Trophoblast cell (in vitro differentiated cells and primary cell): Measurements from ENCODE around the gene CPEB2.

Experiments
- DNase-seq, 2 donors: peaks; one replicate each; pipeline ENCODE4 v3.0.0-alpha.2; 2016
- H2AFZ ChIP-seq: 2 replicates; pipeline ENCODE4 v1.6.1; 2013; ENCODE audit warnings: low read length, moderate library complexity, mild to moderate bottlenecking; ENCODE audit not compliant: insufficient read depth, poor library complexity
- H2AK5ac ChIP-seq: 2 replicates; pipeline ENCODE4 v1.6.1; 2013; ENCODE audit warnings: mild to moderate bottlenecking, low read length
- H2BK120ac ChIP-seq: 2 replicates; pipeline ENCODE4 v1.6.1; 2013; ENCODE audit warnings: low read length, mild to moderate bottlenecking, moderate library complexity; ENCODE audit not compliant: insufficient read depth, poor library complexity
- H2BK12ac ChIP-seq: 2 replicates; pipeline ENCODE4 v1.6.1; 2013; ENCODE audit warnings: mild to moderate bottlenecking, low read length, moderate library complexity
- H2BK5ac ChIP-seq: 2 replicates; pipeline ENCODE4 v1.6.1; 2013; ENCODE audit warnings: low read length, low read depth, moderate library complexity, mild to moderate bottlenecking; ENCODE audit not compliant: poor library complexity
- H3K14ac ChIP-seq: 2 replicates; pipeline ENCODE4 v1.6.1; 2013; ENCODE audit warnings: mild to moderate bottlenecking, low read length
- H3K18ac ChIP-seq: 2 replicates; pipeline ENCODE4 v1.6.1; 2013; ENCODE audit warnings: mild to moderate bottlenecking, low read length
- H3K23ac ChIP-seq: 2 replicates; pipeline ENCODE4 v1.6.1; 2013; ENCODE audit warnings: low read length
- H3K27ac ChIP-seq: 2 replicates; pipeline ENCODE4 v1.5.1; 2013; ENCODE audit warnings: low read depth, mild to moderate bottlenecking, inconsistent platforms, low read length, moderate library complexity
- H3K27me3 ChIP-seq: 2 replicates; pipeline ENCODE4 v1.6.1; 2013; ENCODE audit warnings: inconsistent platforms, mild to moderate bottlenecking, low read length, moderate library complexity; ENCODE audit not compliant: insufficient read depth
- H3K36me3 ChIP-seq, 2 experiments: 1 replicate in 1 of 2; 2 replicates in 1 of 2; pipeline ENCODE4 v1.6.1; 2013; ENCODE audit warnings: low read length in 2 of 2, mild to moderate bottlenecking in 2 of 2, moderate library complexity in 1 of 2; ENCODE audit not compliant: insufficient read depth in 2 of 2, control insufficient read depth in 1 of 2
- H3K4ac ChIP-seq: 2 replicates; pipeline ENCODE4 v1.6.1; 2013; ENCODE audit warnings: low read depth, mild to moderate bottlenecking, low read length, moderate library complexity
- H3K4me1 ChIP-seq, 2 experiments: 1 replicate in 1 of 2; 2 replicates in 1 of 2; pipeline ENCODE4 v1.6.1; 2013; ENCODE audit warnings: low read length in 2 of 2, mild to moderate bottlenecking in 2 of 2, moderate library complexity in 1 of 2; ENCODE audit not compliant: insufficient read depth in 2 of 2, control insufficient read depth in 1 of 2
- H3K4me2 ChIP-seq: 2 replicates; pipeline ENCODE4 v1.6.1; 2013; ENCODE audit warnings: inconsistent platforms, mild to moderate bottlenecking, low read length, moderate library complexity
- H3K4me3 ChIP-seq: 2 replicates; pipeline ENCODE4 v1.5.1; 2013; ENCODE audit warnings: mild to moderate bottlenecking, low read depth, low read length, inconsistent platforms
- H3K79me1 ChIP-seq: one replicate; pipeline ENCODE4 v1.6.1; 2013; ENCODE audit warnings: low read length
- H3K79me2 ChIP-seq: 2 replicates; pipeline ENCODE4 v1.6.1; 2013; ENCODE audit warnings: low read length, mild to moderate bottlenecking; ENCODE audit not compliant: control insufficient read depth, insufficient read depth, poor library complexity
- H3K9ac ChIP-seq: 2 replicates; pipeline ENCODE4 v1.6.1; 2013; ENCODE audit warnings: mild to moderate bottlenecking, low read length
- H3K9me3 ChIP-seq: 2 replicates; pipeline ENCODE4 v1.6.1; 2013; ENCODE audit warnings: low read depth, mild to moderate bottlenecking, control low read depth, inconsistent platforms, low read length; ENCODE audit not compliant: insufficient read depth
- H4K12ac ChIP-seq: 2 replicates; pipeline ENCODE4 v1.6.1; 2013; ENCODE audit warnings: low read depth, mild to moderate bottlenecking, low read length, moderate library complexity
- H4K8ac ChIP-seq: 2 replicates; pipeline ENCODE4 v1.6.1; 2013; ENCODE audit warnings: low read depth, mild to moderate bottlenecking, low read length, moderate library complexity
- H4K91ac ChIP-seq: one replicate; pipeline ENCODE4 v1.6.1; 2013; ENCODE audit warnings: low read depth, mild to moderate bottlenecking, low read length, moderate library complexity
- WGBS: extraction: QIAGEN DNeasy Blood & Tissue Kit; methylation state at CpG from one replicate; pipeline ENCODE4 v1.1.7; 2013; ENCODE audit warnings: missing lambda C conversion rate; ENCODE audit not compliant: insufficient read length, insufficient coverage; ENCODE audit errors: extremely low coverage; 5-methylcytosine and 5-hydroxymethylcytosine counted together

CPEB2 gene

DNA sequence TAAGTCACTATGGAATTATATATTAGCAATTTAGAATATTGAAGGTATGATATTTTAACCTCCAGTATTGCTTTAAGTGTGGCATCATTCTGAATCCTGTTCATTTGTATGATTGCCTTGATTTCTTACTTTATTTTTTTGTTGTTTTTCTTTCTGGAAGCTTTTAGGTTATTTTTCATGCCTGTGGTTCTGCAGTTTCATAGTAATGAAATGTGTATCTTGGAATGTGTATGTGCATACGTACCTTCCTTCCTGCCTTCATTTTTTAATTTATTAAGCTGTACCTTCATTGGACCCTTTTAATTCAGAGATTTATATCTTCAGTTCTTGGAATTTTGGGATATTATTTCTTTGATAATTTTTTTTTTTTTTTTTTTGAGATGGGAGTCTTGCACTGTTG is 22.1 kb downstream of the CPEB2 start:
- Histone ChIP-seq H3K27ac (no peak overlapping the region), H3K4ac (no peak overlapping the region), H4K12ac (no peak overlapping the region), H3K4me2 (no peak overlapping the region), H3K36me3 (no peaks in the 10 kb centered on the region), H3K27me3 (no peaks in the 10 kb centered on the region), H3K79me2 (no peaks in the 10 kb centered on the region), H3K4me1 (peaks cover 2% of the 10 kb centered on the region in 2 experiments), H3K14ac (no peak overlapping the region), H3K9me3 (no peaks in the 10 kb centered on the region), H2AFZ (no peak overlapping the region), H4K91ac (no peak overlapping the region), H4K8ac (no peak overlapping the region), H2AK5ac (no peak overlapping the region), H2BK5ac (no peak overlapping the region), H3K4me3 (no peak overlapping the region), H3K18ac (no peak overlapping the region), H3K79me1 (peaks cover 2% of the 10 kb centered on the region), H2BK12ac (no peak overlapping the region), H2BK120ac (no peak overlapping the region), H3K23ac (no peak overlapping the region), H3K9ac (no peak overlapping the region)
- WGBS = no CpG with 5 or more reads among the region's 1 CpG
- no peak for DNase-seq

DNA sequence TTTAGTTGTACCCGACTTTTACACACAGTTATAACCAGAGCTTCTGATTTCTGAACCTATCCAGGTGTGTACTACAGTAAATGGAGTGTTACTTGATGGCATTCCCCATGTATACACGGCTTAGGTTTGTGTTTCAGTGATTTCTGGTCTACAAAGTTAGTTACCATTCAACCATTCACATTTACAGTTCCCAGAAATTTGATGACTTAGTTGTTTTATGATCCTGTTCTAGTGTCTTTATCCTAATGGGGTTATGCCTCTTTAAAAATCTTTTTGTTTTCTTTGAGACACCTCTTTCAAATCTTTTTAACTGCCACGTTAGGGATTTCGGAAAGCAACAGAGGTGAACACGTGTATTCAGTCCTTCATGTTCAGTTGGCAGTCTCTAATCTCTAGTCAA is 23.4 kb downstream of the CPEB2 start:
- no peak overlapping the region for H3K27ac ChIP-seq
- no peaks in the 10 kb centered on the region for H3K9me3 ChIP-seq
- H2AK5ac ChIP-seq = no peak overlapping the region
- no peak overlapping the region for H4K91ac ChIP-seq
- no peak overlapping the region for H3K23ac ChIP-seq
- no peak overlapping the region for H3K4me2 ChIP-seq
- no peak overlapping the region for H2BK5ac ChIP-seq
- no peaks in the 10 kb centered on the region for H3K27me3 ChIP-seq
- DNase-seq = no peak
- no peaks in the 10 kb centered on the region for H3K79me2 ChIP-seq
- H2BK12ac ChIP-seq = no peak overlapping the region
- H3K18ac ChIP-seq = no peak overlapping the region
- H3K14ac ChIP-seq = no peak overlapping the region
- peaks cover 2% of the 10 kb centered on the region for H3K79me1 ChIP-seq
- H3K4me1 ChIP-seq = peaks cover 2% of the 10 kb centered on the region in 2 experiments
- WGBS = no CpG with 5 or more reads among the region's 5 CpGs
- H4K12ac ChIP-seq = no peak overlapping the region
- no peak overlapping the region for H4K8ac ChIP-seq
- H3K9ac ChIP-seq = no peak overlapping the region
- H2AFZ ChIP-seq = no peak overlapping the region
- no peaks in the 10 kb centered on the region for H3K36me3 ChIP-seq
- H2BK120ac ChIP-seq = no peak overlapping the region
- H3K4ac ChIP-seq = no peak overlapping the region
- H3K4me3 ChIP-seq = no peak overlapping the region

DNA sequence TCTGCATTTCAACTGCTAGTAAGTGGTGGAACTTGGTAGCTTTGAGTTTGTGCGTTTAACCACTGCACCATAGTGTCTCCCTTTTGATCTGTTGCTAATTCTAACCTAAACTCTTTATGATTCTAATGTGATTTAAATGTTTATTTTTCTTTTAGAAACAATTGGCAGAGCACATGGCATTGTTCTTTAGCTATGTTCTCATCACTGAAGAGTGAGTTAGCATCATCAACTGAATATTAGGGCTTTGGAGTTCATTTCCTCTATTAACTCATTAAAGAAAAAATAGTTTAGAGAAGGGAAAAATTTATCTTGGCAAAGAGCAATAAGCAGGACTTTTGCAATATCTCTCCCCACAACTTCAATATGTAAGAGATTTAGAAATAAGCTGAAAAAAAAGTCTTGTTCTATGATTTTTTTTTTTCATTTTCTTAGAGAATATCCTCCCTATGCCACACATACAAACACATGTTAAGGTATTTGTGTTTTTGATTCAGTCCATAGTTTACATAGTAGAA is 25.7 kb downstream of the CPEB2 start:
- no peak overlapping the region for H3K14ac ChIP-seq
- no peak for DNase-seq
- WGBS = no CpG with 5 or more reads among the region's 1 CpG
- no peak overlapping the region for H4K8ac ChIP-seq
- H3K36me3 ChIP-seq = no peaks in the 10 kb centered on the region
- no peak overlapping the region for H3K9ac ChIP-seq
- no peak overlapping the region for H3K4ac ChIP-seq
- no peak overlapping the region for H2BK12ac ChIP-seq
- H2BK5ac ChIP-seq = no peak overlapping the region
- no peak overlapping the region for H3K23ac ChIP-seq
- H2AK5ac ChIP-seq = no peak overlapping the region
- no peaks in the 10 kb centered on the region for H3K79me1 ChIP-seq
- H3K27ac ChIP-seq = no peak overlapping the region
- no peaks in the 10 kb centered on the region for H3K4me1 ChIP-seq
- H4K12ac ChIP-seq = no peak overlapping the region
- H3K79me2 ChIP-seq = no peaks in the 10 kb centered on the region
- H3K18ac ChIP-seq = no peak overlapping the region
- H2BK120ac ChIP-seq = no peak overlapping the region
- H3K4me2 ChIP-seq = no peak overlapping the region
- H3K4me3 ChIP-seq = no peak overlapping the region
- H3K27me3 ChIP-seq = no peaks in the 10 kb centered on the region
- H4K91ac ChIP-seq = no peak overlapping the region
- H3K9me3 ChIP-seq = no peaks in the 10 kb centered on the region
- H2AFZ ChIP-seq = no peak overlapping the region

DNA sequence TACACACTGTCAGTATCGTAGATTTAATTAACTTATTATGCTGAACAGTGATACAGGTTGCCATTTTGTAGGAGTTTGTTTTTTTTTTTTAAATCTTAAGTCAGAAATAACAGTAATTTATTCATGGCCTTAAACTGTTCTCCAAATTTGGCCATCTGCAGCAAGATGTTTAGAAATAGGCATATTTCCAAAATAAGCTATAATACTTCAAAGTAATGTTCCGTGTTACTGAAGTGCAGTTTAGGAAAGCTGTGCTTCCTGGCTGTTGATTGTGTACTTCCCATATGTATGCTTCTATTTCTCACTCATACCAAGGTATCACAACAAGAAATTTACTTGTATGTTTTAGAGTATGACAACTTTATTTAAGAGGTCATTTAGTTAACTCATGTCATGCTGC is 28.9 kb downstream of the CPEB2 start:
- H3K18ac ChIP-seq = no peak overlapping the region
- no peak overlapping the region for H3K4me3 ChIP-seq
- no peaks in the 10 kb centered on the region for H3K79me1 ChIP-seq
- H2BK120ac ChIP-seq = no peak overlapping the region
- H3K9ac ChIP-seq = no peak overlapping the region
- no peak overlapping the region for H2AK5ac ChIP-seq
- no peak overlapping the region for H2BK12ac ChIP-seq
- no CpG with 5 or more reads among the region's 2 CpGs for WGBS
- H2AFZ ChIP-seq = no peak overlapping the region
- H3K9me3 ChIP-seq = no peaks in the 10 kb centered on the region
- no peak overlapping the region for H2BK5ac ChIP-seq
- H4K91ac ChIP-seq = no peak overlapping the region
- H4K8ac ChIP-seq = no peak overlapping the region
- H3K4ac ChIP-seq = no peak overlapping the region
- H4K12ac ChIP-seq = no peak overlapping the region
- no peak overlapping the region for H3K4me2 ChIP-seq
- H3K14ac ChIP-seq = no peak overlapping the region
- H3K79me2 ChIP-seq = no peaks in the 10 kb centered on the region
- peaks cover 0 to 2% of the 10 kb centered on the region in 2 experiments for H3K4me1 ChIP-seq
- H3K27me3 ChIP-seq = no peaks in the 10 kb centered on the region
- H3K23ac ChIP-seq = no peak overlapping the region
- peaks cover 0 to 1% of the 10 kb centered on the region in 2 experiments for H3K36me3 ChIP-seq
- no peak for DNase-seq
- no peak overlapping the region for H3K27ac ChIP-seq
